ENCODE results near the gene BMP4.

- TF ChIP-seq CTCF (IDR thresholded peaks at IDR 0.05) (no peak), SIN3A (IDR thresholded peaks at IDR 0.05; ENCODE audit: borderline replicate concordance, insufficient read depth, low read depth, low read length) (no peak)
These were observed 22.6 kb upstream of the BMP4 start for GRCh38 chr14:53979113-53979681.
